NCI-H1092 (cell line): ENCODE measurements around the gene MTHFD1L.

Source experiments
- DNase-seq: peaks from one replicate; lab custom pipeline; 2025; lab: John Stamatoyannopoulos, UW

The MTHFD1L gene

DNA sequence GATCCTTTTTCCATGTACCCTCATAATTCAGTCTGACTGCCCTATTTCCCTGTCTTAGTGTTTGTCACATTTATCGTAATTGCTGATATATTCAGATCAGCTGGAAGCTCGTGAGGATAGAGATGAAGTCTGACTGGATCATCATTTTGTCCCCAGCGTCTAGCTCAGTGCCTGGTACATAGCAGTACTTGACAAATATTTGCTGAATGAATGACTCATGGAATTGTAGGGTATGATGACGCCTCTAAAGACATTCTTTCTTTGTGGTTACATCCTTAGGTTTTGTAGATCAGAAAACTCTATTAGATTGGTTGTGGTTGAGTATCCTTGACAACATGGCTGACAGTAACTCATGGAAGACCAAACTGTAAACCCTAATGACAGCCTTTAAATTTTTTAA is 68.9 kb downstream of the MTHFD1L start:
- DNase-seq, result no peak

DNA sequence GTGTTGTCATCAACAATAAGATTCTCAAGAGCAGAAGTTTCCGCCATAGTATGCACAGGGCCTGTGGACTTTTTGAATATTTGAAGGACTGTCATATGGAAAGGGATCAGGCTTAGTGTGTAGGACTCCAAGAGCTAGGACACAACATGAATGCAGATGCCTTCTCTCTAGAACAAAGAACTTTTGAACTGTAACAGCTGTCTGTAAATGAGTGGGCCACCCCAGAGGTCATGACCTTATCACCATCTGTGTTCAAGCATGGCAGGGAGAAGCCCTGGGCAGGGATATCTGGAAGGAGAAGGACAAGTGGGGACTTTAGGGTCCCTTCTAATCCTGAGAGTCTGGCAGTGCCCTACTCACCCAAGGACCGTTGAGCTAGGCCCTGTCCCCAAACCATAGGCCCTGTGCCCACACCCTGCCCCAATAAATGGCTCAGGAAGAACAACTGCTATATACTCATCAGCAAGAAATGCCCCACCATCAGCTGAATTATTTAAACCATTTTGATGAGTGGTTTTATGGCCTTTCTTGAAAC is 70.6 kb downstream of the MTHFD1L start:
- no peak for DNase-seq

DNA sequence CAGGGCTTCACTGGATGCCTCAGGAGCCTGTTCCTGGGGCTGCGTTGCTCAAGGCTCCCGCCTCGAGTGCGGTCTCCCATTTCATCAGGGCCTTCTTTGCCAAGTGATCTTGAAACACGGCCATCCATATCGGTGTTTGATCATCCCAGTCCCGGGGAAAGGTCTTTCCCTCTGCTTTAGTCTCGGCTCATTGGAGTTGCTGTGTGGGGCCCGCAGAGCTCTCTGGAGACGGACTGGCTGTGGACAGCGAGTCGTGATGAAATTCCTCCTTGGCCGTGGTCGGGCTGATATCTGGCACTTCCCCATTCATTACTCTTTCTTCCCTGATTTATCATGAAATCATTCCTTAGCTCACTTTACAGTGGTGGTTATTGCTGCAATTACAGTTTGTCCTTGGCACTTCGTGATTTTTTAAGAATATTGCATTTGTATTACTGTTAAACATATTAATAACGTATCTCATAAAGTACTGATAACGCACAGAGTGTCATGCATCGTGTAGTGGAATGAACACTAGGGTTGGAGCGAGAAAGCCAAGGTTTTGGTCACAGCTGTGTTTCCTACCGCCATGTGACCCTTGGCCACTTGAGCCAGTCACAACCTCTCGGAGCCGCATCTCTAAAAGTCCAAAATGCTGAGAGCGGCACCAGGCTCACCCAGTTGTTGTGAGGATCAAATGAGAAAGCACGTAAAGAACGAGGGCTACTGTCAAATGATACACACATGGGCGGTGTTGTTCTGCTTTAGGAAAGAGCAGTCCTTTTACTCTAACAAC is 71.8 kb downstream of the MTHFD1L start:
- no peak for DNase-seq

DNA sequence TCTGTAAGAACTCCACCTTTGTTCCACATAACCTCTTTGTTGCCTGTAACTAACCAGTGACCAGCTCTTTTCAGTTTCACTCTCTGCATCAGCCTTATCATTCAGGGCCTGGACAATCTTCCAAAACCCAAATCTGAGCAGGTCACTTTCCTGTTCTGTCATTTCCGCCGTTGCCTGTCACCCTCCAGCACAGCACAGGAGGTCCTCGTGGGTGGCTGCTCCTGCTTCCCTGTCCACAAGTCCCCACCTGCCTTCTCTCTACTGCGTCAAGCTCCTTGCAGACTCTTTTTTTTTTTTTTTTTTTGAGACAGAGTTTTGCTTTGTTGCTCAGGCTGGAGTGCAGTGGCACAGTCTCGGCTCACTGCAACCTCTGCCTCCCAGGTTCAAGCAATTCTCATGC is 73.9 kb downstream of the MTHFD1L start:
- no peak for DNase-seq

DNA sequence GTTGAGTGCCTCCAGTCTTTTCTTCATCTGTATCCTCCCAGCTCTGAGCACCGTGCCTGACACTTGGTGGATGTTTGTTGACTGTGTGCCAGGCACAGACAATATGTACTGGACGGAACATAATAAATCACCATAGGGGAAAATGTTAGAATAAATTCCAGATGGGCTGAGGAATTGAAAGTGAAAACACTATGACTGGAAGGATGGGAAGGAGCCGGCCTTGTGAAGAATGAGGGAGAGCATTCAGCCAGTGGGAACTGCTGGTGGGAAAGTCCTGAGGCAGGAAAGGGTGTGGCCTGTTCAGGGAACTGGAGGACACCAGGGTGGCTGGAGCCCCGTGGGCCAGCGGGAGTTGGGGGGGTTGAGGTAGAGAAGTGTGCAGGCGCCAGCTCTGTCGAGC is 75.4 kb downstream of the MTHFD1L start:
- DNase-seq, result no peak

DNA sequence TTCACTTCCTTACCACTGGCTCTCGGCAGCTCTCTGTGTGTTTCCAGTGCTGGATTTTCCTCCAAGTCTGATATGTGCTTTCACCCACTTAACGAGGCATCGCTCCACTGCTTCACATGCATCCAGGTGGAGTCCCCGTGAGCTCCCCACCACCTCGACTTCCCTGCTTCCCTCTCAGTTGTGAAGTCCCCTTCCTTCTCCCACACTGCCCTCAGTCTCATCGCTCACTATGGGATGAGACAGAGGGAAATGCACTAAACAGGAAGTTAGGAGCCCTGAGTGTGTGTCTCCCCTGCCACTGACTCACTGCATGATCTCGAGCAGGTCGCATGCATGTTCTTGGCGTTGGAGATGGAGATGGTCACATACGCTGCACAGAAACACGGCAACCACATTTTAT is 84.0 kb downstream of the MTHFD1L start:
- no peak for DNase-seq

DNA sequence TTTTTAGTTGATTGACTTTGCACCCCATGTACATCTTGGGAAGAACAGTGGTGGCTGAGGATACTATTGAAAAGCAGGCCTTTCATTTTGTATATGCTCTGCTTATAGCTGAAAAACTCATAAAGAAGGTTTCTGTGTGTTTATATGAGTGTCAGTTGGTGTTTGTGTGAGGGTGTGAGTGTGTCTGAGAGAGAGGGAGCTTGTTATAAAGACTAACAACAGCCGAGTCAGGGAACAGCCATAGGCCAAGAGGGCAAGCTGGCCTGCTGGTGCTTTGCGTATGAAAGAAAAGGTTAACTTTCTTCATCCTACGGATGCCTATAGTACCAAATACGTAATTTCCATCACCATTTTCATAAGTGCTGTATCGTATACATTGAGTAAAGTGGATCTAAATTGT is 88.3 kb downstream of the MTHFD1L start:
- DNase-seq, result no peak

DNA sequence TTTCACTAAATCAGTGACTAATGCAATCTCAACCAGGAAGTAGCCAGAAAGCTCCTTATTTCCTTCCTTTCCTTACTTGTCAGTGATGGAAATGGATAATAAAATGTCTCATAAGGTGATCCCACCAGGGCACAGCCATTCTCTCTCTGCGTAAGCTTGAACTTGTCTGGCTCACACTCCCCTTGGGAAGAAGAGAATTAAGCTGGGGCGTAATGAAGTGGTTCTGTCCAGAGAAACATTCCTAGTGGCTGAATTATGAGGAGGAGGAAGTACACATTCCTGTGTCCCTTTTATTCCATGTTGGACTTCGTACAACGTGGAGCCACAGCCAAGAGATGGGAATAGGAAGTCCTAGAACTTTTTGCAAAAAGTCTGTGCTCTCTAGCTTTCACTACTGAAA is 93.7 kb downstream of the MTHFD1L start:
- no peak for DNase-seq

DNA sequence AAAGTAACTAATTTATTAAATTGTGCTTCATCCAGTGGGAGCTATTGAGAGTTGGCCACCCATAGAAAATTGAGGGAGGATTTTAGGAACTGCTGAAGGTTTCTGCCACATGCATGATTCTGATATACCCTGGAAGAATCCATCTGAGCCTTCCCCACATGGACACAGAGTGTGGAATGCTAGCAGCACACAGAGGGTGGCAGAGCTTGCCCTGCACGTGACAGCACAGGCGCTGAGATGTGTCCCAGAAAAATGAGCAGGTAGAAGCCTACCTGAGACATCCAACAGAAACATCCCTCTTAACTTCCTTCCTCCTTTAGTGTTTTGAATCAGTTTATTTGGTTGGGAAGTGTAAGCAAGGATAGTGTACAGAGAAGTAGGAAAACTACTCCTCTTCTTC is 96.9 kb downstream of the MTHFD1L start:
- no peak for DNase-seq

DNA sequence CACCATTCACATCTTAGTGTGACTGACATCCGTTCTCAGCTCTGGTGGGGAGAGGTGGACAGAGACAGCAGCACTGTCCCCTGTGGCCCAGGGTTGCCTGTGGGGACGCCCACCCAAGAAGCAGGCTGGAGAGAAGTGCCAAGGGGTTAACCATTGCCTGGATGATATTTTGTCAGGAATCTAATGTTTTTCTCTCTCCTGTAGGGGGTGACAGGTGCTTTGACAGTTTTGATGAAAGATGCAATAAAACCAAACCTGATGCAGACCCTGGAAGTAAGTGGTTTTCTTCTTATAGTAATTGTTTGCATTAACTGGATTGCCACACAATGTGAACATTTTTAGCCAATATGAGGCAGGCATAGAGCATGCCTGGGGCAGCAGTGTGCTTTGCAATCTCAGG is 99.3 kb downstream of the MTHFD1L start:
- no peak for DNase-seq

DNA sequence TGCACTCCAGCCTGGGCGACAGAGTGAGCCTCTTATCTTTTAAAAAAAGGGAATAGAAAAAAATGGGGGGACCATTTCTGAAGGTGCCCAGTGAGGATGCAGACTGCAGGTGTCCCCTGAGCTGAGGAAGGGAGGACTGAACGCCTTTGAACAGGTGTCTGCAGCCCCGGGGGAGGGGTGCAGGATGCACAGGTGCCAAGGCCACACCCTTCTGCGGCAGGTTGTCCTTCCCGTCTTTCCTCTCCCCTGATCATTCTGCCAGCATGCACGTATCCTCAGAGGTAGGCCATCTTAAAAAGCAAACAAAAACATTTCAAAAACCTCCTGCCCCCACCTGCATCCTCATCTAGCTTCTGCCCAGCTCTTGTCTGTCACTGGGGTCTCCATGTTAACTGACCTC is 101.3 kb downstream of the MTHFD1L start:
- DNase-seq, result no peak

DNA sequence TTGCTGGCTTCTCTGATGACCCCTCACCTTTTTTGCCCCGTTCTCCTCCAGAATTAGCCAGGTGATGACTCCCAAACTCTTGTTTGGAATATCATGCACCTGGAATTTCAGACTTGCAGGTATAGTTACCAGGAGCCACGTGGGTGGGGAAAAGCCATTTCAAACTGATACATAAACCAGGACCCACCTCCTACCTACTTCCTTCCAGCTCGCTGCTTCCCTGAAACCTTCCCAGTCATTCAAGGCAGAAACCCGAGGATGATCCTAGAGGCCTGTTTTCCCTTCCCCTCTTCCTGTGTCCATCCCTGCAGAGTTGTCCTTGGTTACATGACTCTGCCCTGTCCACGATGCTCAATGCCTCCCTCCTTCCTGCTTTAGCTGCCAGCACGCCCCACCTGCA is 101.9 kb downstream of the MTHFD1L start:
- DNase-seq, result no peak

DNA sequence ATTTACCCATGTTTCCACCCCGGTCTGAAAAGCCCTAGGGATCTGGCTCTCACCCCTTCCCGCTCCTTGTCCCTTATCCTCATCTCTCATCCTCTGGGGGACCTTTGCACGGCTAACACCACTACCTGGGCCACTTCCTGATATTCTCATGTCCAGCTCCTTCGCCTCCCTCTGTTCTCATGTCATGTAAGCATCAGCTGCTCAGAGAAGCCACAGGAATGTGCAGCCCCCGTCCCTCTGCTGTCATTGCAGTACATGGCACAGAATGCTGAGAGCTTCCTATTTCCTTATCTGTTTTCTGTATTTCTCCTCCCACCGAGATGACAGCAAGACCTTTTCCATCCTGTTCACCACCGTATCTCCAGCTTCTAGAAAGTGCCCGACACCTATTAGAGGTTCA is 102.4 kb downstream of the MTHFD1L start:
- no peak for DNase-seq

DNA sequence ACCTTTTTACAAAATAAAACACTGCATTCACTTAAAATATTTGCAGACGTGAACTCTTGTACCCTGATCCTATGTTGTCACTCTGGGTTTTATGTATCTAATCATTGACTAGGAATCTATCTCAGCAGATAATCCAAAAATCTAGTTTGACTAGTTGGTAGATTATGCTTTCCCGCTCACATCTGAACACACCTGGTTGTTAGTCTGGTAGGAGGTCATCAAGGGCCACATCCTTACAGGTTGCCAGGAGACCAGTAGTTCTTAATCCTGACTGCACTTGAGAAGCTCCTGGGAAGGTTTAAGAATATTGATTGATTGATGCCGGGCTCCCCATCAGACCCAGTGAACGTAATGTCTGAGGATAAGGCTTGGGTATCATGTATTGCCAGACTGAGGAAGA is 104.4 kb downstream of the MTHFD1L start:
- DNase-seq, result no peak

DNA sequence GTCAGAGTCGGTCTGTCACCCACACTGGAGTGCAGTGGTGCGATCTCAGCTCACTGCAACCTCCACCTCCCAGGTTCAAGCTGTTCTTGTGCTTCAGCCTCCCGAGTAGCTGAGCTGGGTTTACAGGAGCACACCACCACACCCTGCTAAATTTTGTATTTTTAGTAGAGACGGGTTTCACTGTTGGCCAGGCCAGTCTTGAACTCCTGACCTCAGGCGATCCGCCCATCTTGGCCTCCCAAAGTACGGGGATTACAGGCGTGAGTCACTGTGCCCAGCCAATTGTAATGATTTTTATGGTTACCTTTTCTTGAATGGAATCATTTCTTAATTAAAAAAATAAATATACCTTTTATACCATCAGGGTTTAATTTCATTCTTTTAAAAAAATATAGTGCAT is 105.7 kb downstream of the MTHFD1L start:
- DNase-seq, result no peak

DNA sequence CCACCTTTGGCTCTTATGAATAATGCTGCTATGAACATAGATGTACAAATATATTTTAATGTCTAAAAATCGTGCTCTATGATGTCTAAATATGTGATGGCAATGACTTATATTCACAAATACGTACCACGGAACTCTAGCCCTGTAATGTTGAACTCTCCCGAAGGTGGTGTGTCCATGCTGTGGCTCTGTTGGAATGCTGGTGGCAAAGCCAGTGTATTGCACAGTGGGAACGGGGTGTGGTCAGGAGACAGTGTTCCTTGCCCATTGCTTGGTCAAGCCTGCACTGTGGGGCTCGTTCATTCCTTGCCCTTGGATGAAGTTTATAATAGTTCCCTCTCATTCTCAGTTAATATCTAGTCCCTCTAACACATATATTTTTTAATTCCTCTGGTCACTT is 109.6 kb downstream of the MTHFD1L start:
- no peak for DNase-seq

DNA sequence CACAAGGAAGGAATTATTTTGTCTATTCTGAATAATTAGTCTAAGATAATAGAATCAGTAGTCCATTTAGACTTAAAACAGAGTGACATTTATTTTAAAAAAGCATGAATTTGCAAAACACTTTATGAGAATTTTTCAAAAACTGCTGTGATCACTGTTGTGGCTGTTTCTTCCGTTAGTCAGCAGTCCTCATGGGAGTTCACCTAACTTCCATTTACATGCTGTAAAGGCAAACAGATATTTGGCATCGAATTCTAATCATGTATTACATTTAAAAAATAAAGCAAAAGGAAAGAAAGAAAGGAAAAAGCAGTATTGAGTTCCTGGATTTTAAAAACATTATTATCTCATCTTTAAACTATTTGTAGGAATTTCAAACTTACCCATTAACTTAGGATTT is 111.8 kb downstream of the MTHFD1L start:
- no peak for DNase-seq

DNA sequence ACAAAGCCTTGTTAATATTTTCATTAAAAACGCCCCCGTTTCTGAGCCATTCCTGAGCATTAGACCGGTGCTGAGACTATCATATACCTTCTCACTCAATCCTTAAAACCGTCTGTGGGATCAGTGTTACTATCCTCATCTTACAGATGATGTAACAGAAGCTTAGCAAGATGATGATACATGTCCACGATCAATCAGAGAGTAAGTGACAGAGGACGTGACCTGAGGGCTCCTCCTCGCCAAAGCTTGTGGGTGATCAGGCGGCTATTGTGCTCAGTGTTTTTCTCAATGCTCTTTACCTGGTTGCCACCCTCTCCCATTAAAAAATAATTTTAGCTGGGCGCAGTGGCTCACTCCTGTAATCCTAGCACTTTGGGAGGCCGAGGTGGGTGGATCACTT is 113.1 kb downstream of the MTHFD1L start:
- DNase-seq, result no peak

DNA sequence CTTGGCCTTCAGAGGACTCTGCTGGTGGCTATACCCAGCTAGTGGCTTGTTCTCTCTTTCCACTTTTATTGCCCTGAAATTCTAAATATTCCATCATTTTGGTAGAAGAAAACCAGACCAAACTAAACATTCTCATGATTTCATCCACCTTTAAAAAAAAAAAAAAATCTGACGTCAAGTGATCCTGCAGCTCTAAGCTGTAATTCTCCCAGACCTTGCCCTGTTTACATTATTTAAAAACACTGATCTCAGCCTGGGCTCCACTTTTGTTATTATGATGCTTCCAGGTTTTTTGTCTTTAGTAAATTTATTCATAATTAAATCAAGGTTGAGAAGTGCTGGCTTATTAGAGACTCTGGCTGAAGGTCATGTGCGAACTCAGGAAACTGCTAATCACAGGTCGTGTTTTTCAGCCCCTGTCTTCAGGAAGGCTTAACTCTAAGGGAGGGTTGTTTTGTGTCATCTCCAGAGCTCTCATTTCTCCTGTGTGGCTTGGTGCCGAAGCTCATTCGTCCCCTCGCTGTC is 114.4 kb downstream of the MTHFD1L start:
- no peak for DNase-seq

DNA sequence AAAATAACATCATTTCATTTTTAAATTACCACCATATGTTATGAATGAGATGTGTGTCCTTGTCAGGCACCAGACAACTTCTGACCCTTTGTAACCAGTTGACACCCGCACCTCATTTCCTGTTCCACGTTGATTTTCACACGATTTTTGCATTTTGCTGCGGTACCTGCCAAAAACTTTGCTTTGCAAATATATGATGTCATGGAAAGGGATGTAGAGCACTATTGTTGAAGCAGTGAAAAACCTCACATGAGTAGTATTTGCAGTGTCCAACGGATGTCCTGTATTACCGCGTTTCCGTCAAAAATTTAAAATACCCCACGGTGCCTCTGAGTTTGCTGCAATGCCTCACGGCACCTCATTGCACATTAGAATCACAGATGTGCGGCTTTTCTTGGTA is 115.6 kb downstream of the MTHFD1L start:
- no peak for DNase-seq

DNA sequence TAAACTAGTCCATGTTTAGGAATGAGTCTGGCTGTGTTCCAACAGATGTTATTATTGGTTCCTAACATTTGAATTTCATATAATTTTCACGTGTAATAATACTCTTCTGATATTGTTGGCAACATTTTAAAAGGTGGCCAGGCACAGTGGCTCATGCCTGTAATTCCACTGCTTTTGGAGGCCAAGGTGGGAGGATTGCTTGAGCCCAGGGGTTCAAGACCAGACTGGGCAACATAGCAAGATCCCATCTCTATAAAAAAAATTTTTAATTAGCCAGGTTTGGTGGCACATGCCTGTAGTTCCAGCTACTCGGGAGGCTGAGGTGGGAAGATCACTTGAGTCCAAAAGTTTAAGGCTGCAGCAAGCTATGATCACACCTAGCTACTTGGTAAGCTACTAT is 116.2 kb downstream of the MTHFD1L start:
- DNase-seq, result no peak

DNA sequence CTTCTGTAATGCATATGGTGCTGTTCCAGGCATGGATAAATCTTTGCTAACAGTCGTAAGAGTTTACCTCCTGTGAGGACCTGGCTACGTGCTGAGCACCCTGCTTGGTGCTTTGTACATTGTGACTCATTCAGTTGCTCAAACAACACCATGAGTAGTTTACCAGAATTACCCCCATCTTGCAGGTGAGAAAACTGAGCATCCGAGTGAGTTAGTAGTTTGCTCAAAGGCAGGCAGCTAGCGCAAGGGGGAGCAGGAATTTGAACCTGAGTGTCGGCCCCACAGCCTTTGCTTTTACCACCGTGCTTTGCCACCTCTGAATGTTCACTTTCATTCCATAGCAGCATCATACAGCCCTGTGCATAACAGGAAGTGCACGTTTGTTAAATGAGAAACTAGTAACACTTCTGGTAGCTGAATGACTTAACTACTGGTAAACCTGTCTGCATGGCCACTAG is 121.9 kb downstream of the MTHFD1L start:
- DNase-seq, result no peak

DNA sequence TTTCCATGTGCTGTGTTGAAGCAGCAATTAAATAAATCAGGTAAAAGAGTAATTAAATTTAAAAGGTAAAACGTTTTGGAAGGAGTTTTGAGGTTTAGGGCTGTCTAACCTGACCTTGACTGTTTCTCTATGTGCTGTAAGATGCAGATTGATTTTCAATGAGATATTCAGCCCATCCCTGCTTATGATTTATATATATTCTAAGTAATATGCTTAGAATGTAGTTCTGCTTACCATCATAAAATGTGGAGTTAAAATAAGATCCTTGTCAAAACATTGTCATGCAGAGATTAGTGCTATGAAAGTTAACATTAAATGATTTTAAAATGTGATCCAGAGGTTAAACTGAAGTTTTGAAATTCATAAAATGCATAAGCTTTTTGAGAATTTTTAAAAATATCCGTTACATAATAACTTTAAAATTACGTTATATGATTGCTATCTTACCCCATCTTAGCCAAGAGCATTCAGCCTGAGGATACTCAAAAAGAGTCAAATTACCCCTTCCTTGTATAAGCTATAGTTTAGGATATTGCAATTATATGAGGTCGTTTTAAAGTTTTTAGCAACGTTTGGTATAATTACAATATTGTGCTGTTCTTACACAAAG is 122.5 kb downstream of the MTHFD1L start:
- no peak for DNase-seq

DNA sequence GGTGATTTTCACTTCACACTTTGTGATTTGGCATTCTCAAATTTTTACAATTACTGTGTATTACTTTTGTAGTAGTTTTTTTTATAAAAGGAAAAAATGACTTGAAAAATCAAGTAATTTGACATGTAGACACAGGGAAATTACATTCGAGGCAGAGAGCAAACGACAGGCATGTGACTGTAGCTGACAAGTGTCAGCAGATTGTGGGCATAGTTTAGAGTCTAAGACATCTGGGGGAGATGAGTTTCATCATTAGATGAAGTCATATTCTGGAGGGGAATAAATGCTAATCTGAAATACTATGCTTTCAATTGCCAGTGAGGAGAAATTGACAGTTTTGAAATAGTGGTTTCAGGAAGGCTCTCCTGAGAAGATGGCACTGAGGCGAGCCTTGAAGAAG is 126.0 kb downstream of the MTHFD1L start:
- DNase-seq, result no peak
